DOHH2 (cell line): Measurements from ENCODE around the gene DIS3L2.

ENCODE experiments used
- EZH2phosphoT487 ChIP-seq: fragments of 200-600 bp; sonication (generic); IDR thresholded peaks from 2 replicates; pipeline ENCODE4 v1.6.1; 2017; ENCODE audit warnings: borderline replicate concordance, mild to moderate bottlenecking, antibody characterized with exemption, low read length, moderate library complexity, mixed read lengths
- TF ChIP-seq, protein P1 (sequence below): fragments of 200-600 bp; sonication (generic); IDR thresholded peaks from one replicate; pipeline ENCODE4 v1.5.1; 2014; ENCODE audit warnings: antibody characterized with exemption, mild to moderate bottlenecking, low read depth, low read length; ENCODE audit not compliant: poor library complexity, severe bottlenecking

DNA sequence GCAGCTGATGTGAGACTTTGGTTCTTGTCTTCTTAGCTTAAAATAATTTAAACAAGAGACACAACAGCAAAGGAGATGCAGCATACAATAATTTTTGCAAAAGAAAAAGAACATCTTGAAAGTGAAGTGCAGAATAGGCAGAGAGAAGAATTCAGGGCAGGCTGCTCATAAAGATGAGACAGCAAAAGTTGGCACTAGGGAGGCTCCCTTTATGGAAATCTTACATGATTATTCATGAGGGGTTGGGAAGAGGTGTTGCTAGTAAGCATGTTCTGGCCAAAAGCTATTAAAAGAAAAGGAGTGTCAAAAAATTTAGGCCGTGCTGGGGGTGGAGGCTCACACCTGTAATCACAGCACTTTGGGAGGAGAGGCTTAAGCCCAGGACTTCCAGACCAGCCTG is 412.8 kb downstream of the DIS3L2 start:
- TF ChIP-seq, protein P1, sequence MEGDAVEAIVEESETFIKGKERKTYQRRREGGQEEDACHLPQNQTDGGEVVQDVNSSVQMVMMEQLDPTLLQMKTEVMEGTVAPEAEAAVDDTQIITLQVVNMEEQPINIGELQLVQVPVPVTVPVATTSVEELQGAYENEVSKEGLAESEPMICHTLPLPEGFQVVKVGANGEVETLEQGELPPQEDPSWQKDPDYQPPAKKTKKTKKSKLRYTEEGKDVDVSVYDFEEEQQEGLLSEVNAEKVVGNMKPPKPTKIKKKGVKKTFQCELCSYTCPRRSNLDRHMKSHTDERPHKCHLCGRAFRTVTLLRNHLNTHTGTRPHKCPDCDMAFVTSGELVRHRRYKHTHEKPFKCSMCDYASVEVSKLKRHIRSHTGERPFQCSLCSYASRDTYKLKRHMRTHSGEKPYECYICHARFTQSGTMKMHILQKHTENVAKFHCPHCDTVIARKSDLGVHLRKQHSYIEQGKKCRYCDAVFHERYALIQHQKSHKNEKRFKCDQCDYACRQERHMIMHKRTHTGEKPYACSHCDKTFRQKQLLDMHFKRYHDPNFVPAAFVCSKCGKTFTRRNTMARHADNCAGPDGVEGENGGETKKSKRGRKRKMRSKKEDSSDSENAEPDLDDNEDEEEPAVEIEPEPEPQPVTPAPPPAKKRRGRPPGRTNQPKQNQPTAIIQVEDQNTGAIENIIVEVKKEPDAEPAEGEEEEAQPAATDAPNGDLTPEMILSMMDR: no peak
- no peak for TF ChIP-seq EZH2phosphoT487
